Embryonic facial prominence (tissue), 1 donor: Measurements from ENCODE around the gene RAB7A.

Experiments used
- DNase-seq: peaks from one replicate; pipeline ENCODE4 v3.0.0-alpha.2; 2016; ENCODE audit errors: extremely low spot score

The RAB7A gene

DNA sequence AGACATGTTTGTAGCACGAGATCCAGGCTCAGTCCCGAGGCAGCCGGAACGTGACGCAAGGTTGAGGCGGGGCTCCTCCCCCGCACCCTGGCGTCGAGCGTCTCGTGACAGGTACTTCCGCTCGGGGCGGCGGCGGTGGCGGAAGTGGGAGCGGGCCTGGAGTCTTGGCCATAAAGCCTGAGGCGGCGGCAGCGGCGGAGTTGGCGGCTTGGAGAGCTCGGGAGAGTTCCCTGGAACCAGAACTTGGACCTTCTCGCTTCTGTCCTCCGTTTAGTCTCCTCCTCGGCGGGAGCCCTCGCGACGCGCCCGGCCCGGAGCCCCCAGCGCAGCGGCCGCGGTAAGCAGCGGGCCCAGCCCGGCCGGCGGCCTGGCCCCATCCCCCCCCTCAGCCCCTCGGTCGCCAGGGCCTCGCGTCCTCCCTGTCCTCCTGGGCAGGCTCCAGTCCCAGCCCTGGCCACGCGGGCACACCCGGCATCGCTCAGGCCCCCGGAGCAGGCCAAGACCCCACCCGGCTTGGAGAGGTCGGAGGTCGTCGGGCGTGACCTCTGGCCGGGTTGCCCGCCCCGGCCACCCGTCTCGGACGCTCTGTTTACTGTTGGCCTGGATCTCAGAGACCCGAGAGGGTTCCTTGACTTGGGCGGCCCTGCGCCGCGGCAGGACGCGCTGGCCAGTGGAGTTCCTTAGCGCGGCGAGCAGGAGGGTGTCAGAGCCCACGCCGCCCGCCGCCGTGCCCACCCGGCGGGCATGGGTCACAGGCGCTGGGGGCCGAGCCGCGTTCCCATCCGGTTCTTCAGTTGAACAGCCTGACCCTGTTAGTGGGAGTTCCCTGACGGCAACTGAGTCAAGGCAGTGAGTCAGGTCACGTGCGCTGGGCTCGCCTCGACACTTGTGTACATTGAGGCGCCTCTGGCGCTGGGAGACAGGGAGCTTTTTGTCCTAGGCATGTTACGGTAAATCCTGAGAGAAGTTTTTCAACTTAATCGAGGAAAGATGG, at the start of gene RAB7A:
TSS of gene RAB7A (plus strand) at position 161 of the 994 bp plus-strand sequence. CDS start 69,185 bp downstream, outside the sequence.
- peak; percentile 97 for DNase-seq

GRCh38 chr3:128679338-128679737, 46.6 kb upstream of the RAB7A start:
- DNase-seq: no peak

DNA sequence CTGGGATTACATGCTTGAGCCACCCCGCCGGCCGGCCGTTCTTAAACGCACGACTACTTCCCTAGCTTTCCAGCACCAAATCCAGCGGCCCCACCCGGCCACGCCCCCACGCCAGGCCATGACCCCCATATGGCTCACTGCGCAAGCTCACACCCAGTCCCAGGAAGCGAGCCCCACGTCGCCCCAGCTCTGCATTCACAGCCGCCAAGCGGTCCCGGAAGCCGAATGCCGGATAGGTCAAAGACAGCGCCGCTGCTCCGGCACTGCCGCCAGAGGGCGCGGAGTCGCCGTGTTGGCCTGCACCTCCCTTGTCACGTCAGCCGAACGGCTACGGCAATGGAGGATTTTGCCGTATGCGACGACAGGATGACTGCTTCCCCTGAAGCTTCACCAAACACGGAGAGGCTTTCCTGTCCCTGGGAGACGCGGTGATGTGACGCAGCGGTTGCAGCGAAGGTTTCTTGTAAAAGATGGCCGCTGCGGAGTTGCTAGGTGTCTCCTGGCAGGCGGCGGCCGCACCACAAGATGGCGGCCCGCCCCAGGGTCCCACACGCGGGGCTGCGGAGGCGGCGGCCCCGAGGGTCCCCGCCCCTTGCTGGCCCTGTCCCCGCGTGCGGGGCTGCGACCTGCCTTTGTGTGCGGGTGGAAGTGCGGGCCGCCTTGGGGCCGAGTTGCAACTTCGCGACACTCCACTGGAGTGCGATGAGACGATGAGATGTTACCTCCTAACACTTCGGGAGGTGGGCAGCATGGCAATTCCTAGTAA, 45.2 kb upstream of the RAB7A start:
- DNase-seq: peak; percentile 90

DNA sequence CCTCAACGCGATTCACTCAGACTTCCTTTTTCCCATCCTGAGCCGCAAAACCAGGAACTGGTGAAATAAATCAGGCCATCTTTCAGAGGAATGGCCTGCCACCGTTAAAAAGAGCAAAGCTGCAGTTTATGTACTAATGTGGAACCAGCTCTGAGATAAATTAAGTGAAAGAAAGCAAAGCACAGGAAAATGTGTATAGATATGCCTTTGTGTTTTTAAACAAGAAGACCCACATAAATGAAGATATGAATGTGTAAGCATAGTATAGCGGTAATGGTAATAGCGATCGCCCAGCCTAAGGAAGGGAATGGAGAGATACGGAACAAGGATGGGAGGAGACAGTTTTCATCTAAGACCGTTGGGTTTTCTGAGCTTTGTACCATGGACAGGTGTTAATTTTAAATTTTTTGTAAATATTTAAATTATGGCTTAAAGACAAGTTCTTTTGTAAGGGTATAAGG, 44.6 kb upstream of the RAB7A start:
- peak; percentile 18 for DNase-seq

GRCh38 chr3:128683957-128684356, 42.0 kb upstream of the RAB7A start:
- no peak for DNase-seq

- DNase-seq: no peak
Measured at GRCh38 chr3:128684986-128685726, 40.8 kb upstream of the RAB7A start.

DNA sequence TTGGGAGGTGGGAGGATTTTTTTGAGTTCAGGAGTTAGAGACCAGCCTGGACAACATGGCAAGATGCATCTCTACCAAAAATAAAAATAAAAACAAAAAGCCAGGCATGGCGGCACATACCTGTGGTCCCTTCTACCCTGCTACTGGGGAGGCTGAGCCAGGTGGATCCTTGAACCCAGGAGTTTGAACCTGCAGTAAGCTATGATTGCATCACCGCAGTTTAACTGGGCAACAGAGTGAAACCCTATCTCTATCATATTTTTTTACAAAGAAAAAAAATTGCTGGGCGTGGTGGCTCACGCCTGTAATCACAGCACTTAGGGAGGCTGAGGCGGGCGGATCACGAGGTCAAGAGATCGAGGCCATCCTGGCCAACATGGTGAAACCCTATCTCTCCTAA, 39.5 kb upstream of the RAB7A start:
- no peak for DNase-seq

- no peak for DNase-seq
Measured at GRCh38 chr3:128689060-128689459, 36.9 kb upstream of the RAB7A start.

DNA sequence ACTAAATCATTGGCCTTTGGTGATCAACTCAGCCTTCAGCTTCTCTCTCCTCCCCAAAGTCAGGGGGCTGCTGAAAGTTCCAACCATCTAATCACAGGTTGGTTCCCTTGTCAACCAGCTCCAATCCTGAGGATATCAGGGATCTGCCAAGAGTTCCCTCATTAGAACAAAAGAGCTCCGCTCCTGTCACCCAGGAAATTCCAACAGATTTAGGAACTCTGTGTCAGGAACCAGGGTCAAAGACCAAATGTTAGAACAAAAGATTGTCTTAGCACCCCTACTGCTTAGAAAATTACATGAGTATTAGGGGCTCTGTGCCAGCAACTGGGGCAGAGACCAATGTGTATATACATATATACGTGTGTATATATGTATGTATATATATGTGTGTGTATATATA, 32.3 kb upstream of the RAB7A start:
- no peak for DNase-seq

GRCh38 chr3:128697341-128697740, 28.6 kb upstream of the RAB7A start:
- no peak for DNase-seq

DNA sequence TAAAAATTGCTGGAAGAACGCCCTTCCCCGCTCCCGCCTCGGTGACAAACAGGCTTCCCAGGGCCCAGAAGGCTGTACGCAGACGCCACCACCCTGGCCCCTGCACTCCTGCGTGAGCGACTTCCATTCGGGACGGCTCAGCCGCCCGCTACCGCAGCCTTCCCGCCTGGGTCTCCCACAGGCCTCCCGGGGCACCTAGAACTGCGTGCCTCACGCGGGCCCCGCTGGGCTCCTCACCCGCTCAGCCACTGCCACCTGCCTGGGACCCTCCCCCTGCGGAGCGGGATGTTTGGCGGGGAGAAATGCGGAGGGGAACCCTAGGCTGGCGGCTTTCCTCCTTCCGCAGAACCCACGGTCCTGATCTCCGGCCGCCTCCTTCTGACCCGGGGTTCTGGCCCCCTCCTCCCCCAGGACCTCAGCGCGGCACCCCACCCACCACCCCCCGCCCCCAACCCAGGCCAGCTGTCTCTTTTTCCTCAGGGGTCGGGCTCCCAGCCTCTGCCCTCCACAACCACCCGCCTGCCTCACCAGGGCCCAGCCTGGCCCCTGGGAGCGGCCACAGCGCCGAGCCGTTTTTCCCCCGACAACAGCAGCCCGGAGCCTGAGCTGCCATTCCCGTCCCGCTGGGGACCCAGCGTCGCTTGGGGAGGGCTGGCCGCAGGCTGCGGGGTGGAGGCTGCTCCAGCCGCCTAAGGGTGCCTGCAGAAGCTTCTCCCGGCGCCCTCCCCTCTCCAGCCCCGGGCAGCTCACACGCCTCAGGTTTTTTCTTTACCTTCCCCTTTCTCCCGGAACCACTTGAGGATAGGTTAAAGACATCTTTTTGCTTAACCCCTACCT, 27.6 kb upstream of the RAB7A start:
- no peak for DNase-seq

DNA sequence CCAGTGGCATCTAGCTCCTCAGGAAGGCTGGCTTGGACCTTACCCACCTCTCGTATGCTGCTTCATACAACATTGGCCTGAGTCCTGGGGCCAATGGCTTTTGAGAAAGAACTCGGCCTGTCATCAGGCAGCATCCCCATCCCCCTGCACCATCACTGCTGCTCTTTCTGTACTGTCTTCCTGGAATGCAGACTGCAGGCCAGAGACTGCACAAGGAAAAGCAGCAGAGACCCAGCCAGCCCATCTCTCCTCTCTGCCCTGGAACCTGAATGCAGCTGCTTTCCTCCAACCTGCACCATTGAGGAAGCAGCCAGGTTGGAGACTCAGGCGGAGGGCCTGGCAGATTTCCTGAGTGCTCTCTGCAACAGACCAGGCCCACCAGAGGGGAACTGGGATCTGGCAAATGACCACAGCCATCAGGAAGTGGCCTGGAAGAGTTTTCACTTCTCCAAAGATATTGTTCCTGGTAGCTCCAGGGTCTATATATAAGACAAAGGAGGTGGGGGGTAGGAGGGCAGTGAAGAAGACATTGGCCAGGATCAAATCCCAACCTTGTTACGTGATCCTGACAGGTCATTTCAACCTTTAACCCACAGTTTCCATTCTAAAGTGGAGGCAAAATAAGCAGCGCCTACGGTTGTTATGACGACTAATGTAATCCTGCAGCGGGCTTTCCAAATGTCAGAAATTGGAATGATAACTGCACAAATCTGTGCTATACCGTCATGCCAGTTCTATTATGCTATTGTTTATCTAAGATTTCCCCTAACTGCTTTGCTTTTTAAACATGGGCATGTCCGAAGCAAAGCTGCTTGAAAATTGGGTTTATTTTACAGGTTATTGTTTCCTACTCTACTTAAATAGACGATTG, 24.4 kb upstream of the RAB7A start:
- DNase-seq: no peak

- DNase-seq: no peak
Measured at GRCh38 chr3:128702391-128702790, 23.6 kb upstream of the RAB7A start.

DNA sequence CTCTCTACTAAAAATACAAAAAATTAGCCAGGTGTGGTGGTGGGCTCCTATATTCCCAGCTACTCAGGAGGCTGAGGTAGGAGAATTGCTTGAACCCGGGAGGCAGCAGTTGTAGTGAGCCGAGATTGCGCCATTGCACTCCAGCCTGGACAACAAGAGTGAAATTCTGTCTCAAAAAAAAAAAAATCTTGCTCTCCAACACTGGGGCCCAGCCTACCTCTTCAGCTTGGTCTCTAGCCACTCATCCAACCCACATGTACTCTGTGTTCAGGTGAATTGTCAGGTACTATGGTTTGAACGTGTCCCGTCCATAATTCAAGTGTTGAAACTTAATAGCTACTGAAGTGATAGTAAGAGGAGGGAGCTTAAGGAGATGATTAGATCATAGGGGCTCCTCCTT, 22.4 kb upstream of the RAB7A start:
- DNase-seq: no peak

DNA sequence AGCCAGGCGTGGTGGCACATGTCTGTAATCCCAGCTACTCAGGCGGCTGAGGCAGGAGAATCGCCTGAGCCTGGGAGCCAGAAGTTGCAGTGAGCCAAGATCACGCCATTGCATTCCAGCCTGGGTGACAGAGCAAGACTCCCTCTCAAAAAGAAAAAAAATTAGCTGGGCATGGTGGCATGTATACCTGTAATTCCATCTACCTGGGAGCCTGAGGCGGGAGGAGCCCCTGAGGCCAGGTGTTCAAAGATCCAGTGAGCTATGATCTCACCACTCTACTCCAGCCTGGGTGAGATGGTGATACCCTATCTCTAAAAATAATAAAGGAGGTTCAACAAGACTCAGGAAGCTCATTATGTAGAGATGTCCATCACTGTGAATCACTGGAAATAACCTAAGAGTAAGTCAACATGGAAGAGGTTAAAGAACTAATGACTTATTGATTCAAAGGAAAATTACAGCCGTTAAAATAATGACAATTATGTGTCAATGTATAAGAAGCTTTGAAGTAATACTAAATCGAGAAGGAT, 19.8 kb upstream of the RAB7A start:
- DNase-seq: no peak

DNA sequence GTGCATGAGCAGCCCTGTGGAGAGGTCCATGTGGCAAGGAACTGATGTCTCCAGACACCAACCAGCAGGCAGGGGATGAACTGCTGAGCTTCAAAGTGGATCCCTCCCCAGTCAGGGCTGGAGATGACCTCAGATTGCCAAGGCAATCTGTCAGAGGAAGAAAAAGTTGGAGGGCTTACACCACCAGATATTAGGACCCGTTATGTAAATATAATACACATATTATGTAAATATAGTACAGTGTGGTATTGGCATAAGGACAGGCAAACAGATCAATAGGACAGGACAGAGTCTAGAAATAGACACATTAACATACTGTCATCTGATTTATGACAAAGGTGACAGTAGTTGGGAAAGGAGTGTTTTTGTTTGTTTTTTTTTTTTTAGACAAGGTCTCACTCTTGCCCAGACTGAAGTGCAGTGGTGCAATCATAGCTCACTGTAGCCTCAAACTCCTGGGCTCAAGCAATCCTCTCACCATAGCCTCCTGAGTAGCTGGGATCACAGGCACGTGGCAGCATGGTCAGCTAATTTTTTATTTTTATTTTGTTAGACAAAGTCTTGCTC, 18.0 kb upstream of the RAB7A start:
- no peak for DNase-seq

GRCh38 chr3:128709038-128709437, 16.9 kb upstream of the RAB7A start:
- DNase-seq: no peak

DNA sequence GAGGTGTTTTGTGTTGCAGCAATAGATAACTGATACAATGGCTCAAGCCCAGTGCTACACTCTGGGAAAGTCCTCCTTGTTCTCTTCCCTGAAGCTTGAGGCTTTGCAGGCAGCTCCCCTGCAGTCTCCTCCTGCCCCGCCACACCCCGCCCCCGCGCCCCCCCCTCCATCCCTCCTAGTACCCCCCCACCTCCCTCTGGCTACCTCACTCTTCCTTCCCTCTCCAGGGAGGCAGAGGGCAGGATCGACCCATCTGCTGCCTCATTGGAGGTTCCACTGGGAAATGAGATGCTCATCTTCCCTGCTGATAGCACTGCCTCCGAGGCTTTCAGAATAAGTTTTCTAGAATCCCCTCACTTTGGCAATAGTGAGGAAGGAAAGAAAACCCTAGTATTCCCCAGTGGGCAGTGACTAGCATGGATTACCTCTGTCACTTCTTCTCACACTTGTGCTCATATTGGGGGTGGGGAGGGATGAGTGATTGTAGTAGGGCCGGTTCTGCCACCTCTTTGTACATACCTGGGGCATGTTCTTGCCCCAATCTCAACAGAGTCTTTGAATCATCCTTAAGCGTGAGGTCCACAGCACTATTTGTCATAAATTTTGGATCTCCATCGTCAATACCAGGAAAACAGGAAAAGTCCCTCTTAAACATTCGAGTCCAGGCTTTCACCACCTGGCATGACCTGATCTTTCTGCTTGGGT, 16.3 kb upstream of the RAB7A start:
- no peak for DNase-seq
